Measurements from ENCODE around the gene ZGPAT.
A peak's percentile ranks its signal among the peaks of the same experiment; 100 is the strongest.
"Not testable (repeated sequence)": the region's sequence is repeated elsewhere in the genome, so short reads cannot be mapped to it uniquely, and the experiment has no call there.

ZGPAT gene, protein sequence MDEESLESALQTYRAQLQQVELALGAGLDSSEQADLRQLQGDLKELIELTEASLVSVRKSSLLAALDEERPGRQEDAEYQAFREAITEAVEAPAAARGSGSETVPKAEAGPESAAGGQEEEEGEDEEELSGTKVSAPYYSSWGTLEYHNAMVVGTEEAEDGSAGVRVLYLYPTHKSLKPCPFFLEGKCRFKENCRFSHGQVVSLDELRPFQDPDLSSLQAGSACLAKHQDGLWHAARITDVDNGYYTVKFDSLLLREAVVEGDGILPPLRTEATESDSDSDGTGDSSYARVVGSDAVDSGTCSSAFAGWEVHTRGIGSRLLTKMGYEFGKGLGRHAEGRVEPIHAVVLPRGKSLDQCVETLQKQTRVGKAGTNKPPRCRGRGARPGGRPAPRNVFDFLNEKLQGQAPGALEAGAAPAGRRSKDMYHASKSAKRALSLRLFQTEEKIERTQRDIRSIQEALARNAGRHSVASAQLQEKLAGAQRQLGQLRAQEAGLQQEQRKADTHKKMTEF

DNA sequence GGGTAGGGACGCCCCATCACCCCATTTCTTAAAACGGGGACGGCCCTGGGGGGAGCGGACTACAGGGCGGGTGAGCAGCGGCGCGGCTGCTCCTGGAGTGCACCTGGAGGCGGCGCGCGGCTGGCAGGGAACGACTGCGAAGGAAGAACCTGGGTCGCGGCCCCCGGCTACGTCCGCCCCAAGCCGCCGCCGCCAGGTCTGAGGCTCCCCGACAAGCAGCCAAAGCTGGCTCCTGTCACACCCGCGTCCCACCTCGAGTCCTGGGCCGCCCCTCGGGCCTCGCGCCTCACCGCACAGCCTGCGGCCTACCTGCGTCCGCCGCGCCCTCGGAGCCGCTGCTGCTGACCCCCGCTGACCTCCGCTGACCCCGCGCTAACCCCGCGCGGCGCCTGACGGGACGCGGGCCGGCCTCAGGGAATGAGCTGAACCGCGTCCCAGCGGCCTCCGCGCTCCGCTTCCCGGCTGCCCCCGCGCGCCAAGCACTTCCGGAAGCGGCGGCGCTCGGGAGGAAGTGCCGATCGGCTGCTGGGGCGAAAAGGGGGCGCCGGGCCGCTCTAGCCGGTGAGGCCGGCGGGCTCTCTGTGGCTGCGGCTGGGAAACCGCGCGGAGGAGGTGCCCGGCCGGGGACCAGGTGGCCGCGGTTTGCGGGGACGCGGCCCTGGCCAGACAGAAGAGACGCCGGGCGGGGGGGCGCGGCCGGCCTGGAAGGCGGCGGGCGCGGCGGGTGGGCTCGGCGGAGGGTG lies at the start of gene ZGPAT, which contains the start of gene ARFRP1:
TSS of gene ZGPAT (plus strand) at position 482 of the 743 bp plus-strand sequence. CDS start 542 bp downstream, outside the sequence.
TSS of gene ARFRP1 (minus strand) at position 419 of the 743 bp plus-strand sequence. CDS start 885 bp downstream, outside the sequence.
- DNase-seq (ENCODE audit: low read depth in 2 of 2), result peak; percentile 73 to 74

- DNase-seq (ENCODE audit: low read depth in 2 of 2), result no peak
Observed at GRCh38 chr20:63658749-63659187, 49.1 kb upstream of the ZGPAT start.

GRCh38 chr20:63659370-63659769 lies 48.5 kb upstream of the ZGPAT start:
- no peak for DNase-seq (ENCODE audit: low read depth in 2 of 2)

GRCh38 chr20:63660174-63660573 lies 47.7 kb upstream of the ZGPAT start:
- DNase-seq (ENCODE audit: low read depth in 2 of 2), result not testable (repeated sequence)

GRCh38 chr20:63660622-63661021 lies 47.2 kb upstream of the ZGPAT start:
- no peak for DNase-seq (ENCODE audit: low read depth in 2 of 2)

- no peak for DNase-seq (ENCODE audit: low read depth in 2 of 2)
Observed at GRCh38 chr20:63661108-63661507, 46.7 kb upstream of the ZGPAT start.

DNA sequence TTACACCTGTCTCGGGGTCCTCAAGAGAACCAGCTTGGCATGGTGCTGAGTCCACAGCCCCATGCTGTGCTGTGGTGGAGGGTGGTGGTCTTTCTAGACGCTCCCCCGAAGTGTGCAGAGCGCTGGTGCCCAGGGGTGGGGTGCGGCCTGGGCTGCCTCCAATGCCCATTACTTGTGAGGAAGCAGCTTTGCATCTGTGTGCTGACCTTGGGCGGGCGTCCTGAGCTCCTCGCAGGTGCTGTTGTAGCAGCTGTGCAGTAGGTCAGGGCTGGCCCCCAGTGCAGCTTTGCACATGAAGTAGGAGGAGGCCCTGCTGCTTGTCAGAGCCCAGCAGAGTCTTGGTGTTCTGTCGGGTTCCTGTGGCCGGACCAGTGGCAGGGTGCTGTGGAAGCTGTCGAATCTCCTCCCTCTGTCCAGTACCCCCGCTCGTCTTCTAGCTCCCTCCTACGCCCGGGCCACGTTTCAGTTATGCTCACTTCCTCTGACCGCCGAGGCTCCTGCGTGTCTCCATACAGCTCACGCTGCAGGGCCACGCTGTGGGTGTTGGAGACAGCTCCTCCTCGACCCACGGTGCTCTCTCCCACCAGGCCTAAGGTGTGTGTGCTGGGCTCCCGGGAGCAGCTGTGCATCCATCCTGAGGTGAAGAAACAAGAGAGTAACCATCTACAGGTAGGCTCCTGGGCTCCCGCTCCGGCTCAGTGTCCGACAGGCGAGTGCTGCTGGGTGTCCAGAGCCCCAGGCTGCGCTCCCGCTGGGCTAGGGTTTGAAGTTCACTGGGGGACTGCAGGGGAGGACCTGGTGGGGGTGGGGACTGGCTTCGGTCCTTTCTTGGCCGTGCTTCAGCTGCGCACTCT lies 45.7 kb upstream of the ZGPAT start:
- no peak for DNase-seq (ENCODE audit: low read depth in 2 of 2)

- no peak for DNase-seq (ENCODE audit: low read depth in 2 of 2)
Observed at GRCh38 chr20:63662813-63663189, 45.0 kb upstream of the ZGPAT start.

- DNase-seq (ENCODE audit: low read depth in 2 of 2), result no peak
Observed at GRCh38 chr20:63663332-63664066, 44.3 kb upstream of the ZGPAT start.

GRCh38 chr20:63664143-63664851 lies 43.5 kb upstream of the ZGPAT start:
- no peak for DNase-seq (ENCODE audit: low read depth in 2 of 2)

DNA sequence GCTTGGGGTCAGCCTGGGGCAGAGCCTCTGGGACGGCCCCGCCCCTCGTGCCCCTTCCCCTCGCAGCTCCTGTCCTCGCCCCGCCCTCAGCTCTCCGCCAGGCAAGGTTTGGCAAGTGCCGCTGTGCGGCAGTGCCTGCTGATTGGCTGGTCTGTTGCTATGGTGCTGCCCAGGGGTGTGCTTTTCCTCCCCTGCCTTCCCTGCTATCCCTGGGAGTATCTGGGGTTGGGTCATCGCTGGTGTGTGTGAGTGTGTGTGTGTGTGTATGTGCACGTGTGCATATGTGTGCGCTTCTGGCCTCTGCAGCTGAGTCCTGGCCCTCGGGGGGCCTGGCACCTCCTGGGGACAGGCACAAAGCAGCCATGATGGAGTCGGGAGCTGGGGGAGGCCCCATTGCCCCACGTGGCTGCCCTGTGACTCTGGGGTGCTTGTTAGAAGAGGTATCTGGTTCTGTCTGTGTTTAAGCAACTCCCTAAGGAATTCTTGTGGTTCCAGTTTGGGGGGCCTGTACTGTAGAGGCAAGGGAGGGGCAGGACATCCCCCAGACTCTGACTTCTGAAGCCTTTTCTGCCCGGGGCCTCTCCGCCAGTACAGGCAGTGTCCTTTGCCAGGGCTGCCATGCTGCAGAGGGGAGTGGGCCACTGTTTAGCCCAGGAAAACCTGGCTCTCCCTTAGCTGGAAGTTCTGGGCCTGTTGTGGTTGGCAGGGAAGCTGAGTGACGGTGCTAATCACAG lies 42.8 kb upstream of the ZGPAT start:
- DNase-seq (ENCODE audit: low read depth in 2 of 2), result no peak

DNA sequence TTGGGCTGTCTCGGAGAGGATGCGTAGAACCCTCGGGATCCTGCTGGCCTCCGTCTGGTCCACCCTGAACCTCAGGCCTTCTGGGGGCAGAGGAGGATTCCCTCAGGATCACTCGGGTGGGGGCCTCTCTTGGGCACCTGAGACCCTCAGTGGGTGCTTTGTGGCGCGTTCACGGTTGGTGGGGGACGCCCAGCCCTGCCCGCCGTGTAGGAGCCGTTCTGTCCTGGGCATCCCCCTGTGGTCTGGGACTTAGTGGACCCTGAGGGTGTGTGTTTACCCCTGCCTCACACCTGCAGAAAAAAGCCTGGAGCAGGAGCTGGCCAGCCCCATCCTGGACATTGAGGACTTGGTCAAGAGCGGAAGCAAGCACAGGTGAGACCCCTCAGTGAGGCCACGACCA lies 42.1 kb upstream of the ZGPAT start:
- DNase-seq (ENCODE audit: low read depth in 2 of 2), result no peak

- no peak for DNase-seq (ENCODE audit: low read depth in 2 of 2)
Observed at GRCh38 chr20:63667858-63668257, 40.0 kb upstream of the ZGPAT start.

- no peak for DNase-seq (ENCODE audit: low read depth in 2 of 2)
Observed at GRCh38 chr20:63668351-63668750, 39.5 kb upstream of the ZGPAT start.

GRCh38 chr20:63671695-63672094 lies 36.1 kb upstream of the ZGPAT start:
- DNase-seq (ENCODE audit: low read depth in 2 of 2), result not testable (repeated sequence)

DNA sequence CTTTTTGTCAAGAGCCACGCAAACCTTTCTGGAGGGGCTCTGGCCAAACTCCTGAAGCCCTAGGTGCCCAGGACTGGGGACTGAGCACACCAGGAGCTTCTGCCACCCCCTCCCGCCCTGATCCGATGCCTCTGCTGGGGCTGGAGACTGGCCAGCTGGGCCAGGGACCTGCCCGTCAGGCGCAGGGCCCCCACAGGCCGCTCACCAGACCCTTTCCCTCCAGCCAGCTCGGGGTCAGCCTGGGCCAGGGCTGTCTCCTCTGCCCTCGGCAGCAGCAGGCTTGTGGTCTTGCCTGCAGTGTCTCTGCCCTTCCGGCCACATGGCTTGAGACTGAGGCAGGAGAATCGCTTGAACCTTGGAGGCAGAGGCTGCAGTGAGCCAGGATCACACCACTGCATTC lies 35.2 kb upstream of the ZGPAT start:
- DNase-seq (ENCODE audit: low read depth in 2 of 2), result no peak

GRCh38 chr20:63673951-63674350 lies 33.9 kb upstream of the ZGPAT start:
- no peak for DNase-seq (ENCODE audit: low read depth in 2 of 2)

- no peak for DNase-seq (ENCODE audit: low read depth in 2 of 2)
Observed at GRCh38 chr20:63675681-63676368, 32.0 kb upstream of the ZGPAT start.

DNA sequence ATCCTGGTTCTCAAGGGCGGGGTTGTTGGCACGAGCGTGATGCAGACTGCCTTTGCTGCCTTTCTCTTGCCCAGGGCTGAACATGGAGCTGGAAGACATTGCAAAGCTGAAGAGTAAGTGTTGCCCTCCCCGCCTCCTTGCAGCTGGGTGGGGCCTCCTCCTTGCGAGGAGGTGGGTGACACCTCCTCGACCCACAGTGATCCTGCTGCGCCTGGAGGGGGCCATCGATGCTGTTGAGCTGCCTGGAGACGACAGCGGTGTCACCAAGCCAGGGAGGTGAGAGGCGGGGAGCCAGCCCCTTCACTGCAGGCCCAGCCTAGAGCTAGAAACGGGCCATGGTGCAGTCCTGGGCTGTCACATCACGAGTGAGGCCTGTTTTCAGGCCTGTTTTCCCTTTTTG lies 29.8 kb upstream of the ZGPAT start:
- DNase-seq (ENCODE audit: low read depth in 2 of 2), result no peak
